Psoas muscle (tissue), 8 donors: ENCODE data around the gene CEP85. TPM values are rescaled to one million over a fixed set of nuclear protein-coding genes. Genes with fewer than 3 reads are reported as not detected.

Source experiments
- ATAC-seq, 4 donors: fragments of 200-7000 bp; cut with Tn5 transposase; one replicate each; pipeline ENCODE4 v1.9.1; 2020; ENCODE audit warnings: moderate library complexity in 3 of 4, mild to moderate bottlenecking in 2 of 4
- DNase-seq, 2 donors: peaks; one replicate each; pipeline ENCODE4 v3.0.0-alpha.2; 2020
- H3K27ac ChIP-seq: fragments of 200-600 bp; one replicate; pipeline ENCODE4 v1.8.0; 2022
- H3K27me3 ChIP-seq, 3 donors: fragments of 200-600 bp in 1 of 3; one replicate each; pipeline versions ENCODE4 v1.6.1 to v1.8.0; 2013 to 2022; ENCODE audit warnings: low read length in 2 of 3, mild to moderate bottlenecking in 2 of 3, moderate library complexity in 1 of 3; ENCODE audit not compliant: insufficient read depth in 3 of 3
- H3K36me3 ChIP-seq, 2 donors: fragments of 200-600 bp in 1 of 2; one replicate each; pipeline versions ENCODE4 v1.6.1 to v1.8.0; 2013 to 2022; ENCODE audit warnings: low read depth in 1 of 2, mild to moderate bottlenecking in 1 of 2, moderate library complexity in 1 of 2; ENCODE audit not compliant: insufficient read depth in 1 of 2
- H3K4me1 ChIP-seq: fragments of 200-600 bp; one replicate; pipeline ENCODE4 v1.8.0; 2022
- H3K4me3 ChIP-seq: fragments of 200-600 bp; one replicate; pipeline ENCODE4 v1.8.0; 2022; ENCODE audit warnings: mild to moderate bottlenecking
- H3K9me3 ChIP-seq: fragments of 200-600 bp; one replicate; pipeline ENCODE4 v1.8.0; 2022
- WGBS, 3 donors: extraction: QIAGEN DNeasy Blood & Tissue Kit; methylation state at CpG; one replicate each; pipeline versions ENCODE4 v1.1.6 to v1.1.7; 2013; 5-methylcytosine and 5-hydroxymethylcytosine counted together
- intact Hi-C, 2 donors: fragments of 100-400 bp; cut with DNase I; formaldehyde crosslinking; loops; one replicate each; pipeline versions ENCODE4 v1.11.0 to v1.14.2; 2022
- polyA plus RNA-seq, 3 donors: library from polyadenylated mRNA; stranded (reverse); fragments of 200-250 nt; gene quantifications; one replicate each; pipeline ENCODE4 v1.2.3, GENCODE V29; 2013
- total RNA-seq, 4 donors: library from RNA; stranded (reverse); fragmentation: NEBNext Ultra II Directional in 2 of 4; extraction: Animal tissue kit (Norgen Biotek cat#: 25700) in 2 of 4; gene quantifications; one replicate each; pipeline versions ENCODE4 v1.2.1 to v1.2.4, GENCODE V29; 2021 to 2023
- TF ChIP-seq, protein P1 (sequence below): fragments of 200-600 bp; IDR thresholded peaks from one replicate; pipeline ENCODE4 v1.8.0; 2022; ENCODE audit warnings: antibody characterized with exemption
- donor health status: healthy with polysubstance abuse.
- donor health status: DM: no; HTN: no; CAD: no; lungs with moderate emphysema.
- donor health status: Bipolar disorder and iron deficiency.
- donor health status: healthy.
- donor health status: DM: yes; HTN: yes; CAD: no.
- donor health status: DM: no; HTN: no; CAD: no.
- donor health status: DM: no; HTN: no; CAD: no.
- donor health status: DM: yes; HTN: yes; CAD: no.

CEP85 gene
- total and polyA plus RNA-seq, 7 donors = 14.8 to 52.5 (median 24.2) TPM

DNA sequence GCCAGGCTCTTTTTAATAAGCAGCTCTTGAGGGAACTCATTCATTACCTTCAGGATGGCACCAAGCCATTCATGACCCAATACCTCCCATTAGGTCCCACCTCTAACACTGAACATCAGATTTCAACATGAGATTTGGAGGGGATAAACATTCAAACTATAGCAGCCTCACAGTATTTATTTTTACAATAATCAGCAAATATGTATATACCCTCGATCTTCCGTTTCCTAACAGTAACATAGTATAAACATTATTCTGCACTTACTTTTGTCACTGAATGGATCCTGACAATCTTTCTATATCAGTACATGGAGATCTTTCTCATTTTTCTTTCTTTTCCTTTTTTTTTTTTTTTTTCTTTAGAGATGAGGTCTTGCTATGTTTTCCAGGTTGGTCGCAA lies 38.2 kb upstream of the CEP85 start:
- TF ChIP-seq, protein P1, sequence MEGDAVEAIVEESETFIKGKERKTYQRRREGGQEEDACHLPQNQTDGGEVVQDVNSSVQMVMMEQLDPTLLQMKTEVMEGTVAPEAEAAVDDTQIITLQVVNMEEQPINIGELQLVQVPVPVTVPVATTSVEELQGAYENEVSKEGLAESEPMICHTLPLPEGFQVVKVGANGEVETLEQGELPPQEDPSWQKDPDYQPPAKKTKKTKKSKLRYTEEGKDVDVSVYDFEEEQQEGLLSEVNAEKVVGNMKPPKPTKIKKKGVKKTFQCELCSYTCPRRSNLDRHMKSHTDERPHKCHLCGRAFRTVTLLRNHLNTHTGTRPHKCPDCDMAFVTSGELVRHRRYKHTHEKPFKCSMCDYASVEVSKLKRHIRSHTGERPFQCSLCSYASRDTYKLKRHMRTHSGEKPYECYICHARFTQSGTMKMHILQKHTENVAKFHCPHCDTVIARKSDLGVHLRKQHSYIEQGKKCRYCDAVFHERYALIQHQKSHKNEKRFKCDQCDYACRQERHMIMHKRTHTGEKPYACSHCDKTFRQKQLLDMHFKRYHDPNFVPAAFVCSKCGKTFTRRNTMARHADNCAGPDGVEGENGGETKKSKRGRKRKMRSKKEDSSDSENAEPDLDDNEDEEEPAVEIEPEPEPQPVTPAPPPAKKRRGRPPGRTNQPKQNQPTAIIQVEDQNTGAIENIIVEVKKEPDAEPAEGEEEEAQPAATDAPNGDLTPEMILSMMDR = no peak
- no peaks in the 10 kb centered on the region for H3K9me3 ChIP-seq
- DNase-seq = no peak
- H3K4me1 ChIP-seq = no peaks in the 10 kb centered on the region
- H3K27ac ChIP-seq = no peak overlapping the region
- intact Hi-C loops = no loop called here
- no peak for ATAC-seq
- no peaks in the 10 kb centered on the region for H3K36me3 ChIP-seq
- WGBS, 3 donors = 62 to 90% (median 90%) methylated on average over 3 of the region's 3 CpGs
- no peak overlapping the region for H3K4me3 ChIP-seq
- H3K27me3 ChIP-seq = no peaks in the 10 kb centered on the region

DNA sequence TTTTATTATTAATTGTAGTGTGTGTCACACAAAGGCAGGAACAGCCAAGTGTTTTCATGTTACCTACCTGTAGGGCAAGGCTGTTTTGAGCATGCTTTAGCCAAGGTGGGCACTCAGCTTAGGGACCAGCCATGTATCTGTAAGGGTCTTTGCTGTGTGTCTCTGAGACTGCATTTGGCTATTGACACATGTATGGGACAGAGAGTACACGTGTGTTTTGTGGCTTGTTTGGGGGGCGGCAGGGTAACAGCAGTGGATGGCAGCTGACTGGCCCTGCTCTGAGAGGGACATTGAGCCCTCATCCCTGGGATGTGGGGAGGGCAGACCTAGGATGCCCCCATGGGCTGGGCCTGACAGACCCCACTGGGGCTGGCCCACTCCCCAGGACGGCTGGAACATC lies 36.7 kb upstream of the CEP85 start:
- Histone ChIP-seq H3K36me3 (no peaks in the 10 kb centered on the region), H3K4me3 (no peak overlapping the region), H3K9me3 (no peaks in the 10 kb centered on the region), H3K27me3 (no peaks in the 10 kb centered on the region), H3K27ac (no peak overlapping the region), H3K4me1 (no peaks in the 10 kb centered on the region)
- intact Hi-C loops = no loop called here
- TF ChIP-seq, protein P1 = no peak
- WGBS, 3 donors = 89 to 91% (median 91%) methylated on average over 3 of the region's 3 CpGs
- DNase-seq = no peak
- ATAC-seq = no peak

DNA sequence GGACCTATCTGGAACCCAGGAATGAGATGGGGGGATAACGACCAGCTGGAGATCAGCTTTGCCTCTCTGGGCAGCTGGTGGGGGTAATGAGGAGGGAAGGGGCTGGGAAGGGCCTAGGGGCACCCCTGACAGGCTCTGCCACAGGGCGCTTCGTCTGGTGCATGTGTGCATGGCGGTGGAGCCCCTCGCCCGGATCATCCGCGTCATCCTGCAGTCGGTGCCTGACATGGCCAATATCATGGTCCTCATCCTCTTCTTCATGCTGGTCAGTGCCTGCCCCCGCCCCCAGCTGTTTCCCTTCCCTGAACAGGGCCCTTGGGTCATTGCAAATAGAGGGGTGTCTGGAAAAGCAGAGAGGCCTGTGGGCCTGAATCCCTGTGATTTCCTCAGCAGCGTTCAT lies 36.2 kb upstream of the CEP85 start:
- no peaks in the 10 kb centered on the region for H3K27me3 ChIP-seq
- WGBS, 3 donors = 86 to 91% (median 88%) methylated on average over 8 to 11 of the region's 11 CpGs
- H3K4me3 ChIP-seq = no peak overlapping the region
- H3K9me3 ChIP-seq = no peaks in the 10 kb centered on the region
- no peaks in the 10 kb centered on the region for H3K4me1 ChIP-seq
- DNase-seq (no peak), ATAC-seq (no peak)
- TF ChIP-seq, protein P1 = no peak
- H3K27ac ChIP-seq = no peak overlapping the region
- intact Hi-C loops = no loop called here
- H3K36me3 ChIP-seq = no peaks in the 10 kb centered on the region

DNA sequence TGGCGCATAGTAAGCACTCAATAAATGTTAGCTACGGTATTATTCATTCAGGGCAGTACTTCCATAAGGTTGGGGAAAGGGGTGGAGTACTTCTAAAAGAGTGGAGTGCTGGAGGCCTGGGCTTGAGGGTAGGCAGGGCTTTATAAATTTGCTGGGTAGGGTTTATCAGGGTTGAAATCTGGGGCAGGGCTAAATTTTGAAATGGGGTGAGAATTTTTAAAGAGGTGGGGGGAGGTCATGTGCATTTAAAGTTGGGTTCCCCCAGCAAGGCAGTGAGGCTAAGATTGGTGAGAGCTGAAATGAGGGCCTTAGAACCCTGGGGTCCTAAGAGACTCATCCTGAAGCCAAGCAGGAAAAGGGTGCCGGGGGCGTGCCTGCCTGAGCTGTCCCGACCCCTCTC lies 33.6 kb upstream of the CEP85 start:
- no peaks in the 10 kb centered on the region for H3K27me3 ChIP-seq
- no peak for DNase-seq
- intact Hi-C loops = loop anchor here in 1 of 2 donors (2.0 kb wide), 1 partner anchor 58 kb away; no protein-coding TSS in a partner anchor
- 85 to 90% (median 87%) methylated on average over 5 of the region's 5 CpGs for WGBS, 3 donors
- no peaks in the 10 kb centered on the region for H3K36me3 ChIP-seq
- H3K9me3 ChIP-seq = no peaks in the 10 kb centered on the region
- ATAC-seq = no peak
- H3K4me3 ChIP-seq = no peak overlapping the region
- H3K4me1 ChIP-seq = no peaks in the 10 kb centered on the region
- no peak overlapping the region for H3K27ac ChIP-seq
- TF ChIP-seq, protein P1 = no peak

GRCh38 chr1:26203642-26204318 lies 30.2 kb upstream of the CEP85 start:
- Histone ChIP-seq H3K27ac (no peak overlapping the region), H3K4me1 (no peaks in the 10 kb centered on the region), H3K4me3 (no peak overlapping the region), H3K36me3 (no peaks in the 10 kb centered on the region), H3K27me3 (no peaks in the 10 kb centered on the region), H3K9me3 (no peaks in the 10 kb centered on the region)
- TF ChIP-seq, protein P1 = no peak
- intact Hi-C loops = no loop called here
- no peak for DNase-seq
- 61 to 64% (median 62%) methylated on average over 9 of the region's 9 CpGs for WGBS, 3 donors
- ATAC-seq = no peak
